ENCODE results near the gene HYI. TPM values are rescaled to one million over a fixed set of nuclear protein-coding genes. Genes with fewer than 3 reads are reported as not detected.

HYI gene
- total and polyA plus RNA-seq, 10 donors = 23.2 to 67.2 (median 40.7) TPM

DNA sequence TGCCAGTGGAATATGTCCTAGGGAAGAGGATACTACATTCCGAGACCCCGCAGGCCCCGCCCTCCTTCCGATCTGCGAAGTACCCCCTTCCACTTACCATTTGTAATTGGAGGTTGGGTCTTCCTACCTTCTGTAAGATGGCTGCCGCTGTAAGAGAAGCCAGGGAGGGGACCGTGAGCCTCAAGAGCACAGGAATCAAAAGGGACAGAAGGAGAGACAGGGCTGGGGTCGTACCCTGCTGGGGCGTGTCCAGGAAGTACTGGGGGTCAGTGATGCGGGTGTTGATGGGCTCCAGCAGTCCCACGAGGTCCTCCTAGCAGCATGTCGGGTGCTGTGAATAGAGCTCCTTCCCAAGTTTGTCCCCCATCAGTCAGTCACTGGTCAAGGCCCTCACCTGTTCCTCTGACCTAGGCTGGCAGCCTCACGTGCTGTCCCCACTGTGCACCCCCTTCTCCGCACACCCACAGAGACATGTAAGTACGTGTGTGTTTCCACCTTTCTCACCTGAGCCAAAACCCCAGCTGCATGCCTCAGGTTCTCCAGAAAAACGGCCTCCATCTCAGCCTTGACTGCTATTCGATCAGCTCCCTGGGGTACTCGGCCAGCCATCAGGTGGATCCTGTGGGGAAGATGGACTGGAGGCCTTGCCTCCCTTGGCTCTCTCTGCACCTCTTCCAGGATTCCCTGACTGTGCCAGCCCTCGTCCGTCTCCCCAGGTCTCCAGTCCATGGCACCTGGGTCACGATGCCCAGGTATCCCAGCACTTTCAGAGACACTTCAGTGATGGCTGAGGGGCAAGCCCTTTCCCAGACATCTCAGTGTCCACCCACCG is 1.8 kb downstream of the HYI start:
- H3K9me3 ChIP-seq = no peaks in the 10 kb centered on the region
- H3K36me3 ChIP-seq = peaks cover 0 to 56% (median 46%) of the 10 kb centered on the region in 6 donors
- H3K4me3 ChIP-seq = no peak overlapping the region
- peak overlapping the region in 4 of 8 donors; percentile 7 to 91 (median 68) for H3K27ac ChIP-seq
- H3K27me3 ChIP-seq (replicated peaks in 1 of 7) = no peaks in the 10 kb centered on the region
- intact Hi-C loops (cut with DNase I; ENCODE audit: low total_unique reads) = no loop called here
- DNase-seq = no peak
- peaks cover 0 to 40% (median 25%) of the 10 kb centered on the region in 6 donors for H3K4me1 ChIP-seq
- TF ChIP-seq CTCF (IDR thresholded peaks at IDR 0.05 in 8 of 11, conservative IDR thresholded peaks at IDR 0.05 in 3 of 11) = no peak
- peak in 2 of 3 donors; percentile 31 to 34 for TF ChIP-seq POLR2AphosphoS5 (IDR thresholded peaks at IDR 0.05)
- no peak for TF ChIP-seq POLR2A (IDR thresholded peaks at IDR 0.05)
- WGBS, 5 donors = 84 to 90% (median 85%) methylated on average over 21 to 22 of the region's 22 CpGs

DNA sequence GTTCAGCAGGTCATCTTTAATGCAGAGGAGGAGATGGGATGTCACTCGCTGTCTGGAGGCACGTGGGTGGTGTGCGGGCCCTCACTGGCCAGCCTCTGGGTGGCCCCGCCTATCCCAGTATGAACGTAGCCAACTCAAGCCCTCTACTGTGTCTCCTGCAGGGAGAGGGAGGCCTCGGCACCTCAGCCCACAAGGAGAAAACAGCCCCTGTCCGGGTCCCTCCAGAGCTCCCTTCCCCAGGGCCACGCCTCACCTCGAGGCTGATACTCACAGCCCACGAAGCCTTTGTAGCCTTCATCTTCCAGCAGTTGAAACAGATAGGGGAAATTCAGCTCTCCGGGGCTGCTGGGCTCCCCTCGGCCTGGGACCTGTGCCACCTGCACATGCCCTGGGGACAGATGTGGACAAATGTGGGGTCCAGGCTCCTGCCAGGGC is 2.6 kb downstream of the HYI start:
- TF ChIP-seq CTCF (IDR thresholded peaks at IDR 0.05 in 8 of 11, conservative IDR thresholded peaks at IDR 0.05 in 3 of 11) (no peak), POLR2AphosphoS5 (IDR thresholded peaks at IDR 0.05) (peak in 1 of 3 donors; percentile 50)
- DNase-seq = no peak
- H3K4me1 ChIP-seq = peaks cover 0 to 40% (median 25%) of the 10 kb centered on the region in 6 donors
- no peaks in the 10 kb centered on the region for H3K27me3 ChIP-seq (replicated peaks in 1 of 7)
- WGBS, 5 donors = 72 to 85% (median 82%) methylated on average over 8 to 12 of the region's 12 CpGs
- no peak overlapping the region for H3K4me3 ChIP-seq
- H3K27ac ChIP-seq = peak overlapping the region in 3 of 8 donors; percentile 7 to 51 (median 27)
- H3K9me3 ChIP-seq = no peaks in the 10 kb centered on the region
- intact Hi-C loops (cut with DNase I; ENCODE audit: low total_unique reads) = no loop called here
- H3K36me3 ChIP-seq = peaks cover 2 to 63% (median 54%) of the 10 kb centered on the region in 6 donors

DNA sequence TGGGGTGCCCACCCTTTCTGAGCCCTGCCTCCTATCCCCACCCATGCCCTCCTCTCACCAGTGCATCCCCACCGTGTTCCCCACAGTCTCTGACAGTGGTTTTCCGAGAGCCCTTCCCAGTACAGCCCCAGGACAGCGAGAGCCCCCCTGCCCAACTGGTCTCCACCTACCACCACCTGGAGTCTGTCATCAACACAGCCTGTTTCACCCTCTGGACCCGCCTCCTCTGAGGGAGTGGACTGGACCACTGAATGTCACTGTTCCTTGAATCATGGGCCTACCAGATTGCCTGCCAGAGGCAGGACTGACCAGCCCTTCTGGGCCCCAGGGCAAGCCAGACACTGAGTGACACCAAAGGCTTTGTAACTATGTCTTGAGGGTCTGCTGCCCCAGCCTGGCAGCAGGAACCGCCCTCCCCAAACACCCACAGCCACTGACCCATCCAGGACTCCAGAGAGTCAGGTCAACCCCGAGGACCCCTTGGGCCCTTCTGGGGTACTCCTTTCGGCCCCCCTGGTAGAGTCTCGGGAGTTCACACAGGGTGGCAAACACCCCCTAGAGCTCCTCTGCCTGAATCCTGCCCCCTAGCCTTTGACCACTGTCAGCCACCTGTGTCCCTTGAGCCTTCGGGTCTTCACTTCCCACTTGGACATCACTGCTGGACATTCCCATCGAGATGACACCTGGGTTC is 3.3 kb downstream of the HYI start:
- H3K4me1 ChIP-seq = peaks cover 0 to 40% (median 25%) of the 10 kb centered on the region in 6 donors
- intact Hi-C loops (cut with DNase I; ENCODE audit: low total_unique reads) = no loop called here
- no peak overlapping the region for H3K4me3 ChIP-seq
- DNase-seq = no peak
- H3K9me3 ChIP-seq = no peaks in the 10 kb centered on the region
- no peaks in the 10 kb centered on the region for H3K27me3 ChIP-seq (replicated peaks in 1 of 7)
- H3K36me3 ChIP-seq = peaks cover 5 to 71% (median 62%) of the 10 kb centered on the region in 6 donors
- 88 to 94% (median 90%) methylated on average over 8 to 10 of the region's 10 CpGs for WGBS, 5 donors
- H3K27ac ChIP-seq = peak overlapping the region in 1 of 8 donors; percentile 51
- TF ChIP-seq POLR2AphosphoS5 (IDR thresholded peaks at IDR 0.05) = no peak
- no peak for TF ChIP-seq CTCF (IDR thresholded peaks at IDR 0.05 in 8 of 11, conservative IDR thresholded peaks at IDR 0.05 in 3 of 11)
- TF ChIP-seq POLR2A (IDR thresholded peaks at IDR 0.05) = no peak

- Histone ChIP-seq H3K27ac (no peak overlapping the region), H3K36me3 (peaks cover 5 to 78% (median 68%) of the 10 kb centered on the region in 6 donors), H3K4me3 (no peak overlapping the region), H3K27me3 (replicated peaks in 1 of 7) (no peaks in the 10 kb centered on the region), H3K9me3 (no peaks in the 10 kb centered on the region), H3K4me1 (peaks cover 0 to 35% (median 22%) of the 10 kb centered on the region in 6 donors)
- TF ChIP-seq POLR2A (IDR thresholded peaks at IDR 0.05) (no peak), POLR2AphosphoS5 (IDR thresholded peaks at IDR 0.05) (no peak), CTCF (IDR thresholded peaks at IDR 0.05 in 8 of 11, conservative IDR thresholded peaks at IDR 0.05 in 3 of 11) (no peak)
- DNase-seq = no peak
- WGBS, 5 donors = 78 to 91% (median 87%) methylated on average over 5 of the region's 5 CpGs
- intact Hi-C loops (cut with DNase I; ENCODE audit: low total_unique reads) = no loop called here
Observed at GRCh38 chr1:43449708-43450069, 4.0 kb downstream of the HYI start.

Measured in spleen (tissue), 11 donors.